Activated CD8-positive, alpha-beta T cell treated with anti-CD3 and anti-CD28 coated beads for 36 hours (primary cell): ENCODE data around the gene MRGPRF. TPM values are rescaled to one million over a fixed set of nuclear protein-coding genes. Genes with fewer than 3 reads are reported as not detected.

ENCODE experiments used
- ATAC-seq: fragments of 200-7000 bp; cut with Tn5 transposase; one replicate; pipeline ENCODE4 v1.10.0; 2021; ENCODE audit warnings: mild to moderate bottlenecking, moderate library complexity
- CTCF ChIA-PET: fragments of 350-600 bp; sonication (Branson Sonifier 250); formaldehyde crosslinking; loops from one replicate; lab custom pipeline; 2021; ENCODE audit warnings: antibody characterized with exemption; lab: Charles Lee
- POLR2A ChIA-PET: fragments of 350-600 bp; sonication (Branson Sonifier 250); formaldehyde crosslinking; loops from one replicate; lab custom pipeline; 2021; ENCODE audit warnings: antibody characterized with exemption; lab: Charles Lee
- DNase-seq: peaks from one replicate; pipeline ENCODE4 v3.0.0-alpha.2; 2020
- H3K27ac Mint-ChIP-seq: one replicate; pipeline ENCODE4 v1.8.0; 2021; ENCODE audit warnings: mild to moderate bottlenecking, mixed read lengths
- H3K27me3 Mint-ChIP-seq: one replicate; pipeline ENCODE4 v1.8.0; 2021; ENCODE audit warnings: mixed read lengths
- H3K36me3 Mint-ChIP-seq: one replicate; pipeline ENCODE4 v1.8.0; 2021; ENCODE audit warnings: low read depth, mixed read lengths
- H3K4me1 Mint-ChIP-seq: one replicate; pipeline ENCODE4 v1.8.0; 2021; ENCODE audit warnings: low read depth, mixed read lengths
- H3K4me3 Mint-ChIP-seq: one replicate; pipeline ENCODE4 v1.8.0; 2021; ENCODE audit warnings: mild to moderate bottlenecking, moderate library complexity, mixed read lengths
- H3K9me3 Mint-ChIP-seq: one replicate; pipeline ENCODE4 v1.8.0; 2021; ENCODE audit warnings: mixed read lengths
- intact Hi-C: fragments of 100-400 bp; cut with micrococcal nuclease; formaldehyde crosslinking; loops from one replicate; pipeline ENCODE4 v1.10.0; 2022
- total RNA-seq, 2 experiments: library from RNA; stranded (reverse); gene quantifications; one replicate each; pipeline ENCODE4 v1.2.3, GENCODE V29; 2021
- TF ChIP-seq, protein P1 (sequence below): fragments of 200-600 bp; IDR thresholded peaks from one replicate; pipeline ENCODE4 v1.8.0; 2022; ENCODE audit warnings: antibody characterized with exemption, mild to moderate bottlenecking

MRGPRF gene
- total RNA-seq, 2 experiments from 2014 or later = not detected

- DNase-seq = no peak
- TF ChIP-seq, protein P1, sequence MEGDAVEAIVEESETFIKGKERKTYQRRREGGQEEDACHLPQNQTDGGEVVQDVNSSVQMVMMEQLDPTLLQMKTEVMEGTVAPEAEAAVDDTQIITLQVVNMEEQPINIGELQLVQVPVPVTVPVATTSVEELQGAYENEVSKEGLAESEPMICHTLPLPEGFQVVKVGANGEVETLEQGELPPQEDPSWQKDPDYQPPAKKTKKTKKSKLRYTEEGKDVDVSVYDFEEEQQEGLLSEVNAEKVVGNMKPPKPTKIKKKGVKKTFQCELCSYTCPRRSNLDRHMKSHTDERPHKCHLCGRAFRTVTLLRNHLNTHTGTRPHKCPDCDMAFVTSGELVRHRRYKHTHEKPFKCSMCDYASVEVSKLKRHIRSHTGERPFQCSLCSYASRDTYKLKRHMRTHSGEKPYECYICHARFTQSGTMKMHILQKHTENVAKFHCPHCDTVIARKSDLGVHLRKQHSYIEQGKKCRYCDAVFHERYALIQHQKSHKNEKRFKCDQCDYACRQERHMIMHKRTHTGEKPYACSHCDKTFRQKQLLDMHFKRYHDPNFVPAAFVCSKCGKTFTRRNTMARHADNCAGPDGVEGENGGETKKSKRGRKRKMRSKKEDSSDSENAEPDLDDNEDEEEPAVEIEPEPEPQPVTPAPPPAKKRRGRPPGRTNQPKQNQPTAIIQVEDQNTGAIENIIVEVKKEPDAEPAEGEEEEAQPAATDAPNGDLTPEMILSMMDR = no peak
- peaks cover 3% of the 10 kb centered on the region for H3K27me3 Mint-ChIP-seq
- H3K27ac Mint-ChIP-seq = no peak overlapping the region
- no peaks in the 10 kb centered on the region for H3K36me3 Mint-ChIP-seq
- H3K4me3 Mint-ChIP-seq = no peak overlapping the region
- no peaks in the 10 kb centered on the region for H3K4me1 Mint-ChIP-seq
- ATAC-seq = no peak
- ChIA-PET CTCF (no interaction called here), POLR2A (no interaction called here)
- intact Hi-C loops = no loop called here
- H3K9me3 Mint-ChIP-seq = no peaks in the 10 kb centered on the region
These were observed 9.7 kb downstream of the MRGPRF start for GRCh38 chr11:69003301-69003865.

- Mint-ChIP-seq H3K9me3 (no peaks in the 10 kb centered on the region), H3K4me3 (no peak overlapping the region), H3K4me1 (no peaks in the 10 kb centered on the region), H3K27me3 (peaks cover 3% of the 10 kb centered on the region), H3K36me3 (no peaks in the 10 kb centered on the region), H3K27ac (no peak overlapping the region)
- POLR2A ChIA-PET = no interaction called here
- TF ChIP-seq, protein P1 = no peak
- ATAC-seq (no peak), DNase-seq (no peak)
- intact Hi-C loops = no loop called here
- CTCF ChIA-PET = interaction anchor here (0.8 kb wide), 1 partner anchor 49 kb away, joined by 3 read pairs; no protein-coding TSS in a partner anchor
These were observed 10.3 kb downstream of the MRGPRF start for GRCh38 chr11:69002570-69003231.

DNA sequence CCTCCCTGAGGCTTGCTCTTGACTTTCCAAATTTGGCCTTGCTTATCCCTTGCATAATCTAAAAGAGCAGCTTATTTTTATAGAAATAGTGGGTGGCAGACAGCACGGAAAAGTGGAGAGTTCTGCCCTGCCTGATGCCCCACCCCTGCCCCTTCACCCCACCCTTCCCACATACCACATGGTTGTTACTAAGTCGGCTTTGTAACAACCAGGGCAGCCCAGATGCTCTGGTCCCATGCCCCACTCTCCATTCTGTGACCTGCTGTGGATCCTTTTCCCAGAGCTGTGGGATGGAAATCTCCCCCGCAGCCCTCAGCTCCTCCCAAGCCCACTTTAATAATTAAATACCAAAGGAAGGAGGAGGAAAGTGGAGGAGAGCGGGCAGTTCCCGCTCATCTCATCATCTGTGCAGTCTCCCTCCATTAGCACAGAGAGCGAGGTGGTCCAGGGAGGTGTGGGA is 10.9 kb downstream of the MRGPRF start:
- ChIA-PET CTCF (interaction anchor here (0.8 kb wide), 1 partner anchor 49 kb away, joined by 3 read pairs; no protein-coding TSS in a partner anchor), POLR2A (no interaction called here)
- no peaks in the 10 kb centered on the region for H3K4me1 Mint-ChIP-seq
- H3K9me3 Mint-ChIP-seq = no peaks in the 10 kb centered on the region
- peaks cover 3% of the 10 kb centered on the region for H3K27me3 Mint-ChIP-seq
- no peak overlapping the region for H3K4me3 Mint-ChIP-seq
- H3K27ac Mint-ChIP-seq = no peak overlapping the region
- intact Hi-C loops = no loop called here
- H3K36me3 Mint-ChIP-seq = no peaks in the 10 kb centered on the region
- no peak for DNase-seq
- ATAC-seq = no peak
- TF ChIP-seq, protein P1 = no peak

DNA sequence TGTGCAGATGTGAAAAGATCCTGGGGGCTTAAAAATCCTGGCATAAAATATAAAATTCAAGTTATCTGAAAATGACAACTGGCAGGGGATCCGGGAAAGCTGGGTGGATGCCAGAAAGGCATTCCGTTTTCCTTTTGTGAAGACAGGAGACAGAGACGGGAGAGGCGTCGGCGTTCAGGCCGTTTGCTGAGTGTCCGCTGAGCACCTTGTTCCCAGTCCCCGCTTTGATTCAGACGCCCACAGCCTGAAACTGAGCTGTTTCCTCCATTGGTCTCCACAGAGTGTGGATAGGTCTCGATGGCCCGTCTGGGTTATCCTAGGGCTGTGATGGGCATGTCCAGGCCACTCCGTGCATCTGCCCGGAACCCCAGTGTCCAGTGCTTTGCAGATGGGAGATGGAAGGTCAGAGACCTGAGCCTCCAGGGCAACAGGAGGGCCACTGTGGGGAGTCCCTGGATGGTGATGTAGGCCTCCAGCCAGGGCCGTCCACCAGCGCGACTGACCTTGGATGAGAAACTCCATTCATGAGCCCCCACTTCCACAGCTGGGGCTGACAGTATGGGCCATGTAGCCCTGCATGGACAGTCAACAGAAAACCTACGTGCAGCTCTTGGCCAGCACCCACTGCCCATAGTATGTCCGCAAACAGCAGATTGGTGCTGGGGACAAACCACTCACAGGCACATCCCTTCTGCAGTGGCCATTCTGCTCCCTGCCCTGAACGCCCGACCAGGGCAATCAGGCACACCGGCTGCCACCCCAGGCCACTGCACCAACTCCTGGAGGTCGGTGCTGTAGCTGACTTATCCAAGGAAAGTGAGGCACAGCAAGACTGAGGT is 11.6 kb downstream of the MRGPRF start:
- POLR2A ChIA-PET = no interaction called here
- intact Hi-C loops = no loop called here
- no peaks in the 10 kb centered on the region for H3K4me1 Mint-ChIP-seq
- no peak overlapping the region for H3K4me3 Mint-ChIP-seq
- peaks cover 3% of the 10 kb centered on the region for H3K27me3 Mint-ChIP-seq
- H3K36me3 Mint-ChIP-seq = no peaks in the 10 kb centered on the region
- TF ChIP-seq, protein P1 = no peak
- DNase-seq (no peak), ATAC-seq (no peak)
- no peak overlapping the region for H3K27ac Mint-ChIP-seq
- H3K9me3 Mint-ChIP-seq = no peaks in the 10 kb centered on the region
- CTCF ChIA-PET = interaction anchor here (0.8 to 1.2 kb wide), 3 partner anchors 16 to 50 kb away, joined by 3 read pairs; no protein-coding TSS in a partner anchor
